Cerebellar cortex (tissue), 1 donor: ENCODE data around the gene ACBD6.

Experiments used
- DNase-seq: peaks from one replicate; pipeline ENCODE4 v3.0.0-alpha.2; 2015; ENCODE audit warnings: low spot score

The ACBD6 gene

DNA sequence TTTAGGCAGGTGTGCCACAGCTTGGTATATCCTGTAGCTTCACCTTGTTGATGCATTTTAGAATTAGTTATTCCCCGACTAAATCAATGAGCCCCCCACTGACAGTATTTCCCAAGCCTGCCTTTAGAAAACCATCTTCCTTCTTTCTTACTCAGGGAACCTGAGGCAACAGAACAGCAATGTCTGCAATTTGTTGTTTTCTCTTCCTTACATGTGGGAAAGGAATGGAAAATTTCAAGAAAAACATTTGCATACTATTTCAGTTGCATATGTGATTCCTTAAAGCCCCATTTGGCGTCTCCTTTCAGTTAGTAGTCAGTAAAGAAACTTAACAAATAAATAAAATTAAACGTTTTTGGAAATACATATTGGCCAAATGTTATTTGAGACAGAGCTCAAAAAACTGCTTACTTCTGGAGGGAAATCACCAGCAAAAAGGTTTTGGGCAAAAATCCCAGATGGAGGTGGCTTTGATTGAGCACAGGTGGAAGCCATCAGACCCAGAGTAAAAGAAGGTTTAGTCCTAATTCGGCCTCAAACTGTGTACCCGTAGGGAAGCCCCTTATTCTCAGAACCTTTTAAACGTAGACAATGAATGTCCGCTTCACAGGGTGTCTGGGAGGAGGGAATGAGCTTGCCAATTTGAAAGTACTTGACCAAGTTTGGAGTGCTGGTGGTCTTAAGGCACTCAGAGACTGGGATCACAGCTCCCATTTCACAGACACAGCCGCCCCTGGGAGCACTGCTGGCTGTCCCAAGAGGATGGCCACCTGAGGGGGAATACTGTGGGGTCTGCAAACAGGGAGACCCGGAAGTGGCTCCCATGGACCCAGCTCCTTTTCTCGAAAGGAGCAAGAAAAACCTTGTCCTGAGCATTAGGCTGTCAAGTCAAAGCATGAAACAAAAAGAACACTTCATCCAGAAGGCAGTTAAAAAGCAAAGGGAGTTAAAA is 263.0 kb downstream of the ACBD6 start:
- no peak for DNase-seq

DNA sequence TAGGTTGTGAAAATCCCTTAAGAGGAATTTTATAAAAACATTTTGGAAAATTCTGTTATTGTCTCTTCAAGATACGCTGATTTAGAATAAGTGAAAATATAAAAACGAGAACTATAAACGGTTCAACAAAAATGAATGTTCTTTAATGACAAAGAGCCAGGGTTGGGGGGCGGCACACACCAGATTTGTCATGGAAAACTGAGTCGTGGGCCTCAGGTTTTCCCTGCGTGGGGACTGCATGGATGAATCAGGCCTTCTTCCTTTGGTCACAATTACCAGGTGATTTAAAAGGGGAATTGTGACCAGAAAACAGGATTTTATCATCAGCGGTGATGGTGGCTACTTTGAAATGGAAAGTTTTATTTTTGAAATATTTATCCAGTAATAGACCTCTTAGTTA is 263.7 kb downstream of the ACBD6 start:
- DNase-seq = no peak
